DOHH2 (cell line): Measurements from ENCODE around the gene SYNDIG1.

ENCODE experiments used
- CTCF ChIP-seq: fragments of 200-600 bp; sonication (generic); IDR thresholded peaks from one replicate; pipeline ENCODE4 v1.5.1; 2014; ENCODE audit warnings: antibody characterized with exemption, mild to moderate bottlenecking, low read depth, low read length; ENCODE audit not compliant: poor library complexity, severe bottlenecking
- EZH2phosphoT487 ChIP-seq: fragments of 200-600 bp; sonication (generic); IDR thresholded peaks from 2 replicates; pipeline ENCODE4 v1.6.1; 2017; ENCODE audit warnings: borderline replicate concordance, mild to moderate bottlenecking, antibody characterized with exemption, low read length, moderate library complexity, mixed read lengths

- no peak for TF ChIP-seq CTCF
- no peak for TF ChIP-seq EZH2phosphoT487
Observed at GRCh38 chr20:24581443-24582170, 112.2 kb downstream of the SYNDIG1 start.
